Measurements from ENCODE around the gene NPR2.

Gene NPR2

GRCh38 chr9:35791297-35791921, at the start of gene NPR2:
NPR2 (plus strand) TSS chr9:35791591; CDS start chr9:35792409, 818 bp downstream.
- FAIRE-seq: no peak

DNA sequence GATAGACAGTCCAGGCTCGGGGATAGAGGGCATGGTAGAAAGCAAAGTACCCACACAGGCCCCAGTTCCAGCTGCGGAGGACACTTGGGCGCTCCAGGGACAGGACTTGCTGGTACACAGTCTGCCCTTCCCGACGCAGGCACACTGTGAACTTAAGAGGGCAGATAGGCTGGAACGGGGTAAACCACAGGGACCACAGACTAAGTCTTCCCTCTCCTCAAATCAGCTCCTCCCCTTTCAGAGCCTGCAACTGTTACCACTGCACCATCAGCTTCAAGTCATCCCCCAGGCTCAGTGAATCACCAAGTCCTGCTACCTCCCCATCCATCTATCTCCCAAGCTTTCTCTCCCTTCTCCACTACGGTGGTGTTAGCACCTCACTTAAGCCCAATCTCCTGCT, 49.7 kb upstream of the NPR2 start:
- no peak for FAIRE-seq

GRCh38 chr9:35743452-35743851, 47.9 kb upstream of the NPR2 start:
- no peak for FAIRE-seq

GRCh38 chr9:35743880-35744518, 47.4 kb upstream of the NPR2 start:
- no peak for FAIRE-seq

DNA sequence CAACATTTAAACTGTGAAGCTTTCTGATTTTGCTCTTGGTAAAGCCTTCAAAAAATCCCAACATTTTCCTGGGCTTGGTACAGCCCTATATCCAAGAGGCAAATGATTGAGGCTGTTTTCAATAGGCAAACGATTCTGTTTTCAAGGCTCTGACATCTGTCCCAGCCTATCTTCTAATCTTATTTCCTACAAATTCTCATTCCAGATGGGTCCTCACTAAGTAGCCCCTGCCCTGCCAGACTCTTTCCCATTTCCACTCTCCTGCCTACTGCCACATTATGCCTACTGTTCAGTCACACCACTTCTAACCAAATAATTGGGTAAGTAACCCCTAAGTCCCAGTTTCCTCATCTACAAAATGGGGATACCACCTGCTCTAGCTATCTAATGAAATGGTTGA, 45.8 kb upstream of the NPR2 start:
- no peak for FAIRE-seq

DNA sequence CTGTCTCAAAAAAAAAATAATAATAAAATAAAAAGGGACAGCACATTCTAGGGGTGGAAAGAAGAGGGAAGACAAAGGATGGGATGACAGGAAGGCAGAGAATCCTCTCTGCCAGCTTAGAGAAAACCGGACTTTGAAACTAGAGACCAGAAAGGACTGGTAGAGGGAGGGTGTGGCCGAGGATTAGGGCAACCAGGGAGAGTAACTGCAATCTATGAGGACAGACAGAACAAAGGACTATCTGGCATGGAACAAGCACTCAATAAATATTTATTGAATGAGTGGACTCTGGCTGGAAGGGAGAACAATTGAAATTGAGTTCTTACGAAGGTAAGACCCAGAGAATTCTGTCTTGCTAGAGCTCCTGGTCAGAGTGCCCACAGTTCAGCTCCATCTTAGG, 44.8 kb upstream of the NPR2 start:
- FAIRE-seq: no peak

GRCh38 chr9:35748242-35748857, 43.0 kb upstream of the NPR2 start:
- FAIRE-seq: no peak

DNA sequence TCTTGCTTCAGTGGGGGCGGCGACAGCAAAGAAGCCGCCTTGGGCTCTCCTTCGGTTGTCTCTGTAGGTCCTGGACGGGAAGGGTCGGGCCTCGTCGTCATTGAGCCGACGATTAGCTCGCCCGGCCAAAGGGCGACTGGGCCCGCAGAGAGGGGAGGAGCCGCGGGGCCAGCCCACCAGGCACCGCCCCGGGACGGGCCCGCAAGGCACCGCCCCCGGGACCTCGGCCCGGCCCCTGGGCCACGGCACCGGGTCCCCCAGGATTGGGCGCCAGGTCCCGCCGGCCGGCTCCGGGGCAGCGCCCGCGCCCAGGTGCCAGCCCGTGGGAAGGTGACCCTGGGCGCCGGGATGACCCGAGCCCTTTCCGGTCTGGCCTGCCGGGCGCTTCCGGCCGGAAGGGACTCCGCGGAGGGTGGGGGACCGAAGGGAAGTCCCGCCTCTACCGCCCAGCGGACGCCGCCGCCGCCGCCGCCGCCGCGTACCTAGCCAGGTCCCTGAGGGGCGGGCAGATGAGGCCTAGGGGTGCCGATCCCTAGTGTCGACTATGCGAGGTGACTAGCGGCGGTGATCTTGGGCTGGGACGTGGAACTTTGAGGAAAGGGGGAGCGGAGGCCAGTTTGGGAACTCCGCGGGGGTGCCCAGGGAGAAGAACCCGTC, 42.4 kb upstream of the NPR2 start, which contains the start of the genes GBA2 and RGP1:
Gene GBA2 (minus strand): TSS at position 371 of the 657 bp plus-strand sequence. CDS start 524 bp downstream, outside the sequence.
Gene RGP1 (plus strand): TSS at position 430 of the 657 bp plus-strand sequence. CDS start 469 bp downstream, outside the sequence.
- no peak for FAIRE-seq

- no peak for FAIRE-seq
Measured at GRCh38 chr9:35749515-35750255, 41.7 kb upstream of the NPR2 start.

GRCh38 chr9:35750256-35750531, 41.2 kb upstream of the NPR2 start:
- FAIRE-seq: no peak

DNA sequence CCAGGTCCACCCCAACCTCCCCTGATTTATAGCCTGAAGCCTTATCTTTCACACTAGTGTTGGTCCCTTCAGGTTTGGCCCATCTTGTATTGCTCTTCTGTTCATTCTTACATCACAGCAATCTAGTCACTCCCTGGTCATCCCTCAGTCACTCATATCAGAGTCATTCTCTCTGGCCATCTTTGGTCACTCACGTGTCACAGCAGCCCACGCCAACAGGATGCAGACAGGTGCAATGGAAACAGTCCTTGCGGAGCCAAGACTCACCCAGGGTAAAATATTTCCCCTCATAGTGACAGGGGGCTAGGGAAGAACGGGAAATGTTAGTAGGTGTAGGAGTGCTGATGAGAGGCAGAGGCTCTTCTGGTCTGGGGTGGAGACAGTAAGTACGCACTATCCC, 37.9 kb upstream of the NPR2 start:
- no peak for FAIRE-seq

DNA sequence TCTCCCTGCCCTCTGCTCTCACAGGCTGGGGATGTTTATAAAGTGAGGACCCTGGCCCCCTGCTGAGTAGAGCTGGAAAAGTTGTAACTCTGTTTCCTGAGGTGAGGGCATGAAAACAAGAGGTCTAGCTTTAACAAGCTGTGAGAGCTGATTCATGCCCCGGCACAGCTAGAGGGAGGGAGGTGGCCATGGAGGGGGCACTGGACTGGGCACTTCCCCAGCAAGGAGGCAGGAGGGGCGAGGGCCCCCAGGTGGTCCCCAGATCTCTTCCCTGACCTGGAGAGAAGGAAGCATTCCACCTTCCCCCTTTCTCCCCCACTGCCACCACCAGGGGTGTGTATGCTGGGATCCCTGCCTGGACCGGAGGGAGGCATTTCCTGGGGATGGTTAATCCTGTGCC, 37.1 kb upstream of the NPR2 start, which contains the start of gene MSMP:
Gene MSMP (minus strand): TSS at position 13 of the 400 bp plus-strand sequence. CDS start 147 bp downstream, outside the sequence.
- FAIRE-seq: no peak

DNA sequence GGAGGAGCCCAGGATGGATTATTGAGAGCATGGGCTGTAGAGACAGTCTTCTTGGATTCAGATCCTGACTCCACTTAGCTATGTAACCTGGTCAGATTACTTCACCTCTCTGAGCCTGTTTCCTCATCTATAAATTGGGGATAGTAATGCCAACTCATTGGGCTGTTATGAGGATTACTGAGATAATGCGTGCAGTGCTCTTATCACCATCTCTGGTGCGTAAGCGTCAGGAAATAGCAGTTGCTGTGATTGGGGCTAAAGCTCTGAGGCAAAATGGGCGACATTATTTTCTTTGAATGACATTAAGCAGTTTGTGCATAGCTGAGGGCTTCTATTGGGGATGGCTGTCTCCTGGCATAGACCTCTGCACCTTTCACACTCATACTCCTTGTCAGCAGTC, 36.3 kb upstream of the NPR2 start:
- FAIRE-seq: no peak

DNA sequence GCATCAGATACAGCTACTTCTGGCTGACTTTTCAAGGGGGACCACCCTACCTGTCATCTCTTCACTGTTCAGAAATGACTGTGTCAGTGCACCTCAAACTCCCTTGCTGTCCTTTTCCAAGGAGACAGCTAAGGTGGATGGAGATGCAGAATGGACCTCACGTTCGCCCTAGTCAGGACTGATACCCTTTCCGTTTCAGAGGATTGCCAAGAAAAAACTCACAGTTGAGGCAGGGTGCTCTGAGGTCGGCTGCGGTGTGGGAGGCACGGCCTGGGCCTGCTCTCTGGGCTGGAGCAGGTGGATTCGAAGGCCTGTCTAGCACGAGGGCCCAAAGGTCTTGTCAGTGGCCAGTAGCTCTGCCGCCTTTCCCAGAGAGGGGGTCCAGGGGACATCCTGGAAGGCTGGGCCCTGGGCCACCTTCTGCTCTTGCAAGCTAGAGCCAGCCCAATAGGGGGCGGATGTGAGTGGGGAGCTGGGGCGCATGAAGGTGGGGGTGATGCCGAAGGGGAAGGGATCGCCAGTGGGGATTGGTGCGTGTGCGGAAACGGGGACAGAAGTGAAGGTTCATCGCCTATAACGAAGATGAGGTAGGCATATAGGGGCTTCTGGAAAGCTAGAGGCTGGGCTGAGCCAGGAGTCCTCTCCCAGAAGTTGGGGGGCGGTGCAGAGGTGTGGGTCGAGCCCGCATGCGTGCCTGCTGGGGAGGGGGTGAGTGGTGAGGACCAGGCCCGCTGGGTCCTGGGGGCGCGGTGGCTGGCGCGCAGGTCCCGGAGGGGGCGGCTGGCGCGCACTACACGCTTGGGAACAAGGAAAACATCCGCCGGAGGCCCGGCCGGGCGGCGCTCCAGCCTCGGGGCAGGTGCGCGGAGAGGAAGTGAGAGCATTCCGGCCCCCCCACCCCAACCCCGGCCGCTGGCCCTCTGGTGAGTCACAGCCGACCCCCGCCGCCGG, 34.8 kb upstream of the NPR2 start:
- FAIRE-seq: no peak

- FAIRE-seq: no peak
Measured at GRCh38 chr9:35757226-35757891, 34.0 kb upstream of the NPR2 start.

DNA sequence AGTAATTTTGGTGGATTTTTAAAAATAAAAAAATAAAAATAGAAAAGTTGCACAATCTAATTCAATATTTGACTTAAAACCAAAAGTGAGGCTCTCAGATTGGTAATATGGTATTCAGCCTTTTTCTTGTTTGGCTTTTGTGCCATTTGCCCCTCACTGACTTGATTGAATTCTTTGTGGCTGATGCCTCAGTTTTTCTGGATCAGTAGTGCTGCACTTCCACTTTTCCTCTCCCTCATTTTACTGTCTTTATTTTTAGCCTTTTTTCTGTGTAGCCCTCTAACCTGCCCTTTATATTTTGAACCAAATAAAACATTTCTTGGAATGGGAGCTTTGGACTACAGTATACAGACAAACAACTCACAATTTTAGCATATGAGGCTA, 33.5 kb upstream of the NPR2 start:
- FAIRE-seq: no peak

- FAIRE-seq: no peak
Measured at GRCh38 chr9:35758475-35759050, 32.8 kb upstream of the NPR2 start.

- no peak for FAIRE-seq
Measured at GRCh38 chr9:35759795-35760194, 31.6 kb upstream of the NPR2 start.

- no peak for FAIRE-seq
Measured at GRCh38 chr9:35760651-35761050, 30.7 kb upstream of the NPR2 start.

GRCh38 chr9:35763181-35763580, 28.2 kb upstream of the NPR2 start:
- no peak for FAIRE-seq

DNA sequence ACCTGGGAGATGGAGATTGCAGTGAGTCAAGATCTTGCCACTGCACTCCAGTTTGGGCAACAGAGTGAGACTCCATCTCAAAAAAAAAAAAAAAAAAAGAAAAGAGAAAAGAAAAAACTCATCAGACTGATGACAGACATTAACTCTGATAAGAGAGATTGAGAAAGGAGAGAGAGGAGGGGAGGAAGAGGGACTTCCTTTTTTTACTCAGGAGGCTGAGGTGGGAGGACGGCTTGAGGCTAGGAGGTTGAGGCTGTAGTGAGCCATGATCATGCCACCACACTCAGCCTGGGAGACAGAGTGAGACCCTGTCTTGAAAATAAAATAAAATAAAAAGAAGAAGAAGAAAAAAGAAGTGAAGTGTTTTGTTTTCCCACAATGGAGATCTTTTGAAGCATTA, 27.6 kb upstream of the NPR2 start:
- FAIRE-seq: no peak
